WTC11 (cell line): ENCODE measurements around the gene ANO4. TPM values are rescaled to one million over a fixed set of nuclear protein-coding genes. Genes with fewer than 3 reads are reported as not detected.

Experiments used
- ATAC-seq: fragments of 200-7000 bp; cut with Tn5 transposase; 2 replicates; pipeline ENCODE4 v1.10.0; 2021; ENCODE audit warnings: mild to moderate bottlenecking, moderate library complexity
- CTCF ChIA-PET: fragments of 300-600 bp; sonication (Branson Sonifier 250); formaldehyde crosslinking; loops from one replicate; lab custom pipeline; 2021; ENCODE audit warnings: antibody characterized with exemption; lab: Charles Lee
- POLR2A ChIA-PET: fragments of 350-600 bp; sonication (Branson Sonifier 250); formaldehyde crosslinking; loops from one replicate; lab custom pipeline; 2021; ENCODE audit warnings: antibody characterized with exemption; lab: Charles Lee
- DNase-seq: peaks from one replicate; pipeline ENCODE4 v3.0.0; 2021; ENCODE audit warnings: low spot score
- H3K27ac Mint-ChIP-seq: 2 replicates; pipeline ENCODE4 v1.8.0; 2021; ENCODE audit warnings: mixed read lengths
- H3K27me3 Mint-ChIP-seq: 2 replicates; pipeline ENCODE4 v1.8.0; 2021; ENCODE audit warnings: low read depth, mild to moderate bottlenecking, moderate library complexity, mixed read lengths
- H3K36me3 Mint-ChIP-seq: 2 replicates; pipeline ENCODE4 v1.8.0; 2021; ENCODE audit warnings: mixed read lengths
- H3K4me1 Mint-ChIP-seq: 2 replicates; pipeline ENCODE4 v1.8.0; 2022; ENCODE audit warnings: mixed read lengths
- H3K4me3 Mint-ChIP-seq: 2 replicates; pipeline ENCODE4 v1.8.0; 2021; ENCODE audit warnings: mild to moderate bottlenecking, moderate library complexity, mixed read lengths
- H3K9me3 Mint-ChIP-seq: 2 replicates; pipeline ENCODE4 v1.8.0; 2021; ENCODE audit warnings: mixed read lengths
- AR ChIP-seq: fragments of 250-450 bp; sonication (Bioruptor Pico); IDR thresholded peaks from 2 replicates; pipeline ENCODE4 v1.9.0; 2021; ENCODE audit warnings: mild to moderate bottlenecking
- ARID4B ChIP-seq: sonication (generic); formaldehyde crosslinking; IDR thresholded peaks from 2 replicates; pipeline ENCODE4 v1.8.0; 2023; ENCODE audit warnings: missing genetic modification reagents, mild to moderate bottlenecking, borderline replicate concordance
- CTCF ChIP-seq: fragments of 200-600 bp; IDR thresholded peaks from 2 replicates; pipeline ENCODE4 v1.8.0; 2022; ENCODE audit warnings: antibody characterized with exemption
- E2F4 ChIP-seq: sonication (generic); formaldehyde crosslinking; IDR thresholded peaks from 2 replicates; pipeline ENCODE4 v1.8.1; 2022; ENCODE audit warnings: low read depth, mild to moderate bottlenecking, moderate library complexity, missing genetic modification reagents, borderline replicate concordance
- FOXP1 ChIP-seq: sonication (generic); formaldehyde crosslinking; IDR thresholded peaks from 2 replicates; pipeline ENCODE4 v1.8.0; 2022; ENCODE audit warnings: missing genetic modification reagents, mild to moderate bottlenecking, moderate library complexity, borderline replicate concordance
- GABPB1 ChIP-seq: sonication (generic); formaldehyde crosslinking; IDR thresholded peaks from 2 replicates; pipeline ENCODE4 v1.8.1; 2023; ENCODE audit warnings: mild to moderate bottlenecking, missing genetic modification reagents
- JAZF1 ChIP-seq: fragments of 250-450 bp; sonication (Bioruptor Pico); IDR thresholded peaks from 2 replicates; pipeline ENCODE4 v1.9.0; 2021; ENCODE audit warnings: moderate library complexity, mild to moderate bottlenecking, inconsistent platforms
- KAT7 ChIP-seq: sonication (generic); formaldehyde crosslinking; IDR thresholded peaks from 2 replicates; pipeline ENCODE4 v1.8.1; 2023; ENCODE audit warnings: missing genetic modification reagents, mild to moderate bottlenecking, borderline replicate concordance
- MLX ChIP-seq: sonication (generic); formaldehyde crosslinking; IDR thresholded peaks from 2 replicates; pipeline ENCODE4 v1.8.1; 2023; ENCODE audit warnings: mild to moderate bottlenecking, missing genetic modification reagents, moderate library complexity
- MYBL2 ChIP-seq: sonication (generic); formaldehyde crosslinking; IDR thresholded peaks from 2 replicates; pipeline ENCODE4 v1.8.1; 2023; ENCODE audit warnings: mild to moderate bottlenecking, moderate library complexity, missing genetic modification reagents
- NFYB ChIP-seq: sonication (generic); formaldehyde crosslinking; conservative IDR thresholded peaks from 2 replicates; pipeline ENCODE4 v1.8.0; 2022; ENCODE audit warnings: low read depth, missing genetic modification reagents
- PRDM15 ChIP-seq: sonication (generic); formaldehyde crosslinking; IDR thresholded peaks from 2 replicates; pipeline ENCODE4 v1.8.0; 2022; ENCODE audit warnings: missing genetic modification reagents
- PREB ChIP-seq: sonication (generic); formaldehyde crosslinking; IDR thresholded peaks from 2 replicates; pipeline ENCODE4 v1.8.1; 2022; ENCODE audit warnings: mild to moderate bottlenecking, missing genetic modification reagents, moderate library complexity, borderline replicate concordance
- SMAD4 ChIP-seq: sonication (generic); formaldehyde crosslinking; IDR thresholded peaks from 2 replicates; pipeline ENCODE4 v1.8.0; 2022; ENCODE audit warnings: mild to moderate bottlenecking, missing genetic modification reagents
- SOX15 ChIP-seq: fragments of 250-450 bp; sonication (Bioruptor Pico); IDR thresholded peaks from 2 replicates; pipeline ENCODE4 v1.9.0; 2021; ENCODE audit warnings: mild to moderate bottlenecking
- TP53 ChIP-seq: sonication (generic); formaldehyde crosslinking; IDR thresholded peaks from 2 replicates; pipeline ENCODE4 v1.8.1; 2023; ENCODE audit warnings: mild to moderate bottlenecking, missing genetic modification reagents
- ZMAT4 ChIP-seq: fragments of 250-450 bp; sonication (Bioruptor Pico); IDR thresholded peaks from 2 replicates; pipeline ENCODE4 v1.9.0; 2021; ENCODE audit warnings: mild to moderate bottlenecking
- ZNF423 ChIP-seq: fragments of 250-450 bp; sonication (Bioruptor Pico); IDR thresholded peaks from 2 replicates; pipeline ENCODE4 v2.1.2; 2022; ENCODE audit warnings: mild to moderate bottlenecking, moderate library complexity
- total RNA-seq: library from RNA; stranded (reverse); gene quantifications from 3 replicates; pipeline ENCODE4 v1.2.3, GENCODE V29; 2021

ANO4 gene
- total RNA-seq, 1 experiment from 2014 or later: 2.6 TPM

GRCh38 chr12:101166866-101167265, 372.3 kb downstream of the ANO4 start (continued):
- TF ChIP-seq SOX15 (CRISPR knock-in tag) (no peak), MLX (CRISPR knock-in tag) (no peak), AR (CRISPR knock-in tag) (no peak), SMAD4 (CRISPR knock-in tag) (no peak), CTCF (no peak), GABPB1 (no peak), PREB (CRISPR knock-in tag) (no peak), E2F4 (CRISPR knock-in tag) (no peak), KAT7 (CRISPR knock-in tag) (no peak), TP53 (CRISPR knock-in tag) (no peak), ZMAT4 (CRISPR knock-in tag) (no peak), PRDM15 (CRISPR knock-in tag) (no peak)

- no peak for ATAC-seq
- no peaks in the 10 kb centered on the region for H3K4me1 Mint-ChIP-seq
- DNase-seq: no peak
- H3K27ac Mint-ChIP-seq: no peak overlapping the region
- POLR2A ChIA-PET: no interaction called here
- CTCF ChIA-PET: interaction anchor here (0.6 kb wide), 1 partner anchor 391 kb away, joined by 4 read pairs; no protein-coding TSS in a partner anchor
- no peak overlapping the region for H3K4me3 Mint-ChIP-seq
- no peaks in the 10 kb centered on the region for H3K36me3 Mint-ChIP-seq
- H3K27me3 Mint-ChIP-seq: no peaks in the 10 kb centered on the region
- no peaks in the 10 kb centered on the region for H3K9me3 Mint-ChIP-seq
- TF ChIP-seq JAZF1 (CRISPR knock-in tag): no peak
- TF ChIP-seq MLX (CRISPR knock-in tag): no peak
- TF ChIP-seq MYBL2 (CRISPR knock-in tag): no peak
- no peak for TF ChIP-seq SMAD4 (CRISPR knock-in tag)
- no peak for TF ChIP-seq ARID4B (CRISPR knock-in tag)
- TF ChIP-seq FOXP1: no peak
- no peak for TF ChIP-seq ZNF423 (CRISPR knock-in tag)
- TF ChIP-seq NFYB (CRISPR knock-in tag): no peak
These were observed 373.4 kb downstream of the ANO4 start for GRCh38 chr12:101168001-101168400.
